ENCODE data around the gene PACSIN2.

PACSIN2 gene

GRCh38 chr22:42905702-42906183, 109.2 kb downstream of the PACSIN2 start:
- DNase-seq (ENCODE audit: extremely low spot score) = no peak
- ChIA-PET POLR2A (no interaction called here), CTCF (interaction anchor here (1.8 to 11.5 kb wide), 3 partner anchors 10 to 38 kb away, joined by 7 to 84 read pairs (median 9); no protein-coding TSS in a partner anchor)
- TF ChIP-seq CTCF (IDR thresholded peaks at IDR 0.05; ENCODE audit: control extremely low read depth, extremely low read depth, low read depth, missing control alignments) = no peak

- CTCF ChIA-PET = interaction anchor here (1.4 to 11.5 kb wide), 5 partner anchors 10 to 283 kb away, joined by 3 to 84 read pairs (median 7); no protein-coding TSS in a partner anchor
Measured at GRCh38 chr22:42905217-42905616, 109.7 kb downstream of the PACSIN2 start.

GRCh38 chr22:42904050-42904449, 110.9 kb downstream of the PACSIN2 start:
- POLR2A ChIA-PET = no interaction called here
- CTCF ChIA-PET = interaction anchor here (1.4 to 11.5 kb wide), 6 partner anchors 10 to 282 kb away, joined by 3 to 84 read pairs (median 8); no protein-coding TSS in a partner anchor
- no peak for DNase-seq (ENCODE audit: extremely low spot score)
- TF ChIP-seq CTCF (IDR thresholded peaks at IDR 0.05; ENCODE audit: control extremely low read depth, extremely low read depth, low read depth, missing control alignments) = no peak

More at GRCh38 chr22:42905217-42905616, 109.7 kb downstream of the PACSIN2 start:
- no peak for TF ChIP-seq CTCF (IDR thresholded peaks at IDR 0.05; ENCODE audit: control extremely low read depth, extremely low read depth, low read depth, missing control alignments)
- DNase-seq (ENCODE audit: extremely low spot score) = no peak
- POLR2A ChIA-PET = no interaction called here

GRCh38 chr22:42902875-42903510, 112.0 kb downstream of the PACSIN2 start:
- TF ChIP-seq CTCF (IDR thresholded peaks at IDR 0.05; ENCODE audit: control extremely low read depth, extremely low read depth, low read depth, missing control alignments) = no peak
- DNase-seq (ENCODE audit: extremely low spot score) = no peak
- CTCF ChIA-PET = interaction anchor here (1.0 to 11.5 kb wide), 6 partner anchors 9 to 42 kb away, joined by 3 to 84 read pairs (median 4); no protein-coding TSS in a partner anchor
- POLR2A ChIA-PET = no interaction called here

- ChIA-PET POLR2A (no interaction called here), CTCF (interaction anchor here (1.0 to 11.5 kb wide), 13 partner anchors 8 to 132 kb away, joined by 3 to 84 read pairs (median 4); no protein-coding TSS in a partner anchor)
- DNase-seq (ENCODE audit: extremely low spot score) = no peak
Measured at GRCh38 chr22:42901790-42902508, 113.0 kb downstream of the PACSIN2 start.

More at GRCh38 chr22:42901790-42902508, 113.0 kb downstream of the PACSIN2 start:
- peak; percentile 27 for TF ChIP-seq CTCF (IDR thresholded peaks at IDR 0.05; ENCODE audit: control extremely low read depth, extremely low read depth, low read depth, missing control alignments)

Measured in GM10248 (cell line).